ENCODE results near the gene DNAJC6.

DNAJC6 gene

GRCh38 chr1:65388908-65389695 lies 79.8 kb downstream of the DNAJC6 start:
- no peaks in the 10 kb centered on the region for H3K36me3 ChIP-seq
- H3K4me1 ChIP-seq (ENCODE audit: control insufficient read depth in 1 of 2, insufficient read depth in 1 of 2, low read depth in 1 of 2, low read length in 1 of 2) = no peaks in the 10 kb centered on the region
- no peaks in the 10 kb centered on the region for H3K9me3 ChIP-seq
- no peak overlapping the region for H3K4me3 ChIP-seq (ENCODE audit: low read depth in 1 of 2, low read length in 1 of 2)
- TF ChIP-seq CTCF (IDR thresholded peaks at IDR 0.05) = no peak
- no peak overlapping the region for H3K27ac ChIP-seq
- no peaks in the 10 kb centered on the region for H3K27me3 ChIP-seq

GRCh38 chr1:65392497-65392896 lies 83.2 kb downstream of the DNAJC6 start:
- no peaks in the 10 kb centered on the region for H3K36me3 ChIP-seq
- no peak overlapping the region for H3K27ac ChIP-seq
- no peak overlapping the region for H3K4me3 ChIP-seq (ENCODE audit: low read depth in 1 of 2, low read length in 1 of 2)
- no peak for TF ChIP-seq CTCF (IDR thresholded peaks at IDR 0.05)
- no peaks in the 10 kb centered on the region for H3K27me3 ChIP-seq
- H3K9me3 ChIP-seq = no peaks in the 10 kb centered on the region
- no peaks in the 10 kb centered on the region for H3K4me1 ChIP-seq (ENCODE audit: control insufficient read depth in 1 of 2, insufficient read depth in 1 of 2, low read depth in 1 of 2, low read length in 1 of 2)

- H3K27me3 ChIP-seq = no peaks in the 10 kb centered on the region
- H3K4me3 ChIP-seq (ENCODE audit: low read depth in 1 of 2, low read length in 1 of 2) = no peak overlapping the region
- no peaks in the 10 kb centered on the region for H3K9me3 ChIP-seq
- no peak for TF ChIP-seq CTCF (IDR thresholded peaks at IDR 0.05)
- no peaks in the 10 kb centered on the region for H3K4me1 ChIP-seq (ENCODE audit: control insufficient read depth in 1 of 2, insufficient read depth in 1 of 2, low read depth in 1 of 2, low read length in 1 of 2)
- H3K36me3 ChIP-seq = no peaks in the 10 kb centered on the region
- H3K27ac ChIP-seq = no peak overlapping the region
These were observed 84.0 kb downstream of the DNAJC6 start for GRCh38 chr1:65393347-65393746.

GRCh38 chr1:65393928-65394327 lies 84.6 kb downstream of the DNAJC6 start:
- H3K9me3 ChIP-seq = no peaks in the 10 kb centered on the region
- no peaks in the 10 kb centered on the region for H3K4me1 ChIP-seq (ENCODE audit: control insufficient read depth in 1 of 2, insufficient read depth in 1 of 2, low read depth in 1 of 2, low read length in 1 of 2)
- no peak overlapping the region for H3K27ac ChIP-seq
- TF ChIP-seq CTCF (IDR thresholded peaks at IDR 0.05) = no peak
- H3K4me3 ChIP-seq (ENCODE audit: low read depth in 1 of 2, low read length in 1 of 2) = no peak overlapping the region
- H3K27me3 ChIP-seq = no peaks in the 10 kb centered on the region
- H3K36me3 ChIP-seq = no peaks in the 10 kb centered on the region

GRCh38 chr1:65395887-65396612 lies 86.7 kb downstream of the DNAJC6 start:
- no peak for TF ChIP-seq CTCF (IDR thresholded peaks at IDR 0.05)
- no peaks in the 10 kb centered on the region for H3K36me3 ChIP-seq
- no peak overlapping the region for H3K27ac ChIP-seq
- no peak overlapping the region for H3K4me3 ChIP-seq (ENCODE audit: low read depth in 1 of 2, low read length in 1 of 2)
- H3K27me3 ChIP-seq = no peaks in the 10 kb centered on the region
- no peaks in the 10 kb centered on the region for H3K9me3 ChIP-seq
- H3K4me1 ChIP-seq (ENCODE audit: control insufficient read depth in 1 of 2, insufficient read depth in 1 of 2, low read depth in 1 of 2, low read length in 1 of 2) = no peaks in the 10 kb centered on the region
